GM12878 (cell line): ENCODE data around the gene PKP4. TPM values are rescaled to one million over a fixed set of nuclear protein-coding genes. Genes with fewer than 3 reads are reported as not detected.

Source experiments
- ATAC-seq: fragments of 200-7000 bp; cut with Tn5 transposase; 3 replicates; pipeline ENCODE4 v1.9.1; 2020; ENCODE audit warnings: mild to moderate bottlenecking, moderate library complexity
- BruUV-seq: library from RNA; stranded (reverse); fragments of 400-500 nt; replicated peaks from 2 replicates; lab custom pipeline; 2021; lab: Mats Ljungman, UMichigan
- CTCF ChIA-PET: fragments of 300-600 bp; sonication (Branson Sonifier 250); formaldehyde crosslinking; extraction: SDS; loops from one replicate; lab custom pipeline; 2021; ENCODE audit warnings: inconsistent platforms; lab: Yijun Ruan, JAX
- POLR2A ChIA-PET: fragments of 350-600 bp; formaldehyde crosslinking; extraction: SDS; loops from one replicate; lab custom pipeline; 2021; ENCODE audit warnings: inconsistent platforms; lab: Charles Lee
- RAD21 ChIA-PET: fragments of 300-600 bp; sonication (Branson Sonifier 250); formaldehyde crosslinking; loops from one replicate; lab custom pipeline; 2023; ENCODE audit warnings: antibody characterized with exemption; ENCODE audit not compliant: unreplicated experiment; lab: Charles Lee
- SMC1A ChIA-PET: fragments of 300-600 bp; sonication (Branson Sonifier 250); formaldehyde crosslinking; loops from one replicate; lab custom pipeline; 2023; ENCODE audit not compliant: unreplicated experiment, uncharacterized antibody; lab: Charles Lee
- DNase-seq: peaks from one replicate; pipeline ENCODE4 v3.0.0-alpha.2; 2011; ENCODE audit warnings: low read depth, low spot score
- FAIRE-seq: peaks from 3 replicates; lab custom pipeline; 2011; peaks lifted over from hg19 to GRCh38; lab: Jason Lieb, UNC
- H2AFZ ChIP-seq: 2 replicates; pipeline ENCODE4 v1.6.0; 2011; ENCODE audit warnings: low read depth, low read length, control low read depth; ENCODE audit not compliant: control insufficient read depth
- H3K27ac ChIP-seq: 2 replicates; pipeline ENCODE4 v1.5.1; 2011; ENCODE audit warnings: control low read depth; ENCODE audit not compliant: control insufficient read depth, insufficient read depth
- H3K27me3 ChIP-seq, 2 experiments: replicated peaks in 1 of 2; 2 replicates each; pipeline versions ENCODE4 v1.6.0 to v1.6.1; 2011; ENCODE audit warnings: low read length in 1 of 2; ENCODE audit not compliant: control insufficient read depth in 2 of 2, insufficient read depth in 2 of 2
- H3K36me3 ChIP-seq, 2 experiments: 2 replicates each; pipeline ENCODE4 v1.5.1; 2011; ENCODE audit warnings: low read length in 1 of 2; ENCODE audit not compliant: control insufficient read depth in 2 of 2, insufficient read depth in 2 of 2
- H3K4me1 ChIP-seq: 2 replicates; pipeline ENCODE4 v1.6.1; 2011; ENCODE audit warnings: mild to moderate bottlenecking, low read length, moderate library complexity, mixed read lengths; ENCODE audit not compliant: control insufficient read depth, insufficient read depth
- H3K4me2 ChIP-seq: 2 replicates; pipeline ENCODE4 v1.6.0; 2011; ENCODE audit warnings: control low read depth; ENCODE audit not compliant: control insufficient read depth, insufficient read depth
- H3K4me3 ChIP-seq: fragments of 200-600 bp; sonication (generic); 2 replicates; pipeline ENCODE4 v1.5.1; 2016
- H3K79me2 ChIP-seq: 2 replicates; pipeline ENCODE4 v1.6.0; 2011; ENCODE audit warnings: low read length; ENCODE audit not compliant: control insufficient read depth, insufficient read depth
- H3K9ac ChIP-seq: 2 replicates; pipeline ENCODE4 v1.8.0; 2011; ENCODE audit warnings: low read length, control low read depth, mixed read lengths; ENCODE audit not compliant: control insufficient read depth, insufficient read depth
- H3K9me3 ChIP-seq: replicated peaks from 3 replicates; pipeline ENCODE4 v1.5.1; 2011; ENCODE audit warnings: mild to moderate bottlenecking, low read length; ENCODE audit not compliant: control insufficient read depth, insufficient read depth
- H4K20me1 ChIP-seq: 2 replicates; pipeline ENCODE4 v1.6.0; 2011; ENCODE audit not compliant: control insufficient read depth, insufficient read depth
- CHD1 ChIP-seq: IDR thresholded peaks from 2 replicates; pipeline ENCODE4 v1.6.1; 2012; ENCODE audit warnings: low read depth, low read length, improper control_type of control experiment
- EGR1 ChIP-seq, 2 experiments: IDR thresholded peaks; 1 replicate in 1 of 2; 2 replicates in 1 of 2; pipeline ENCODE4 v1.6.1; 2011 to 2012; ENCODE audit warnings: low read depth in 2 of 2, low read length in 2 of 2, borderline replicate concordance in 1 of 2, mild to moderate bottlenecking in 1 of 2, moderate library complexity in 1 of 2
- HDAC2 ChIP-seq: fragments of 200-600 bp; sonication (generic); IDR thresholded peaks from 2 replicates; pipeline ENCODE4 v1.6.1; 2017
- KDM1A ChIP-seq: fragments of 200-600 bp; sonication (generic); IDR thresholded peaks from 2 replicates; pipeline ENCODE4 v1.6.1; 2016; ENCODE audit warnings: borderline replicate concordance
- MTA2 ChIP-seq: fragments of 450-650 bp; IDR thresholded peaks from 2 replicates; pipeline ENCODE4 v1.6.1; 2016; ENCODE audit warnings: low read depth, mild to moderate bottlenecking, moderate library complexity
- NFIC ChIP-seq: IDR thresholded peaks from 2 replicates; pipeline ENCODE4 v1.6.1; 2012; ENCODE audit warnings: low read depth, mild to moderate bottlenecking, inconsistent platforms, low read length, moderate library complexity
- SMC3 ChIP-seq: IDR thresholded peaks from 2 replicates; pipeline ENCODE4 v1.6.1; 2011; ENCODE audit warnings: low read length, improper control_type of control experiment, borderline replicate concordance
- STAT3 ChIP-seq: IDR thresholded peaks from 2 replicates; pipeline ENCODE4 v1.6.1; 2011; ENCODE audit warnings: low read depth, low read length, improper control_type of control experiment
- TBL1XR1 ChIP-seq: IDR thresholded peaks from 2 replicates; pipeline ENCODE4 v1.6.1; 2012; ENCODE audit warnings: low read depth, low read length, improper control_type of control experiment
- ZBTB40 ChIP-seq: fragments of 450-650 bp; IDR thresholded peaks from 2 replicates; pipeline ENCODE4 v1.6.1; 2016; ENCODE audit warnings: mild to moderate bottlenecking, moderate library complexity, borderline replicate concordance
- ZNF274 ChIP-seq: IDR thresholded peaks from one replicate; pipeline ENCODE4 v1.8.0; 2011; ENCODE audit not compliant: insufficient read length, insufficient read depth
- WGBS: methylation state at CpG from one replicate; pipeline ENCODE4 v1.1.6; 2016; ENCODE audit warnings: low lambda C conversion rate; ENCODE audit not compliant: insufficient replicate concordance, insufficient coverage; ENCODE audit errors: missing lambda C conversion rate; 5-methylcytosine and 5-hydroxymethylcytosine counted together
- in situ Hi-C: fragments of 300-500 bp; cut with MboI; formaldehyde crosslinking; loops from 9 replicates; pipeline ENCODE4 v1.14.3; 2018; ENCODE audit warnings: mixed read lengths
- intact Hi-C: fragments of 100-400 bp; cut with micrococcal nuclease; formaldehyde crosslinking; loops from one replicate; pipeline ENCODE4 v1.14.2; 2022; ENCODE audit not compliant: unreplicated experiment
- polyA plus RNA-seq, 11 experiments: library from polyadenylated mRNA; depleted of rRNA in 4 of 11; unstranded in 6 of 11; stranded (reverse) in 5 of 11; fragments of >200 nt; fragmentation: Nextera tagmentation in 4 of 11; fragmentation: Illumina TruSeq in 1 of 11; extraction: Ambion mirVana in 4 of 11; extraction: Trizol in 1 of 11; gene quantifications; 1 replicate in 1 of 11; 2 replicates in 10 of 11; pipeline versions ENCODE4 v1.2.1 to v1.2.3, GENCODE V29; 2011 to 2016; ENCODE audit warnings: inconsistent platforms in 2 of 11, missing spikeins in 2 of 11, low read depth in 1 of 11
- total RNA-seq, 4 experiments: library from RNA; depleted of rRNA in 3 of 4; stranded (reverse); fragments of >200 nt in 3 of 4; fragmentation: Illumina TruSeq in 1 of 4; extraction: Trizol in 1 of 4; gene quantifications; 2 replicates each; pipeline versions ENCODE4 v1.2.1 to v1.2.3, GENCODE V29; 2013 to 2021
- TF ChIP-seq, protein P1 (sequence below): IDR thresholded peaks from 2 replicates; pipeline ENCODE4 v1.6.1; 2011; ENCODE audit warnings: borderline replicate concordance, low read depth, mild to moderate bottlenecking, moderate library complexity, low read length; ENCODE audit not compliant: insufficient read depth, poor library complexity, severe bottlenecking
- TF ChIP-seq, protein P2 (sequence below): IDR thresholded peaks from 2 replicates; pipeline ENCODE4 v1.6.1; 2011; ENCODE audit warnings: mild to moderate bottlenecking, low read depth, low read length, moderate library complexity; ENCODE audit not compliant: insufficient replicate concordance

The PKP4 gene
- total and polyA plus RNA-seq, 10 of the 15 experiments (the other 5 are each of a cell fraction or from before 2014, with no cell fraction given) = 4.8 to 35.8 (median 17.7) TPM

- no peak for FAIRE-seq
- ChIA-PET SMC1A (no interaction called here), RAD21 (no interaction called here), CTCF (no interaction called here), POLR2A (no interaction called here)
- Histone ChIP-seq H3K79me2 (no peaks in the 10 kb centered on the region), H3K9me3 (no peaks in the 10 kb centered on the region), H4K20me1 (no peaks in the 10 kb centered on the region), H3K27me3 (no peaks in the 10 kb centered on the region), H2AFZ (no peak overlapping the region), H3K4me3 (no peak overlapping the region), H3K27ac (no peak overlapping the region), H3K36me3 (0 out of 4 replicates have a peak, but pooled peaks cover 0 to 2% of the 10 kb centered on the region in 2 experiments), H3K4me1 (no peaks in the 10 kb centered on the region), H3K9ac (no peak overlapping the region), H3K4me2 (no peak overlapping the region)
- WGBS = 95% methylated on average over 19 of the region's 19 CpGs
- no TSS peak for BruUV-seq
- intact Hi-C loops (no loop called here), in situ Hi-C loops (no loop called here)
- no peak for ATAC-seq
- DNase-seq = no peak
- TF ChIP-seq KDM1A = no peak
- TF ChIP-seq SMC3 = no peak
- no peak for TF ChIP-seq EGR1 (IDR thresholded peaks at IDR 0.05; ENCODE audit: borderline replicate concordance in 1 of 2, low read depth in 2 of 2, low read length in 2 of 2)
- TF ChIP-seq CHD1 = no peak
- no peak for TF ChIP-seq ZNF274
- TF ChIP-seq NFIC = no peak
- TF ChIP-seq STAT3 = no peak
- TF ChIP-seq ZBTB40 = no peak
- no peak for TF ChIP-seq TBL1XR1
- no peak for TF ChIP-seq HDAC2
- TF ChIP-seq, protein P1, sequence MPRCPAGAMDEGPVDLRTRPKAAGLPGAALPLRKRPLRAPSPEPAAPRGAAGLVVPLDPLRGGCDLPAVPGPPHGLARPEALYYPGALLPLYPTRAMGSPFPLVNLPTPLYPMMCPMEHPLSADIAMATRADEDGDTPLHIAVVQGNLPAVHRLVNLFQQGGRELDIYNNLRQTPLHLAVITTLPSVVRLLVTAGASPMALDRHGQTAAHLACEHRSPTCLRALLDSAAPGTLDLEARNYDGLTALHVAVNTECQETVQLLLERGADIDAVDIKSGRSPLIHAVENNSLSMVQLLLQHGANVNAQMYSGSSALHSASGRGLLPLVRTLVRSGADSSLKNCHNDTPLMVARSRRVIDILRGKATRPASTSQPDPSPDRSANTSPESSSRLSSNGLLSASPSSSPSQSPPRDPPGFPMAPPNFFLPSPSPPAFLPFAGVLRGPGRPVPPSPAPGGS = no peak
- TF ChIP-seq, protein P2, sequence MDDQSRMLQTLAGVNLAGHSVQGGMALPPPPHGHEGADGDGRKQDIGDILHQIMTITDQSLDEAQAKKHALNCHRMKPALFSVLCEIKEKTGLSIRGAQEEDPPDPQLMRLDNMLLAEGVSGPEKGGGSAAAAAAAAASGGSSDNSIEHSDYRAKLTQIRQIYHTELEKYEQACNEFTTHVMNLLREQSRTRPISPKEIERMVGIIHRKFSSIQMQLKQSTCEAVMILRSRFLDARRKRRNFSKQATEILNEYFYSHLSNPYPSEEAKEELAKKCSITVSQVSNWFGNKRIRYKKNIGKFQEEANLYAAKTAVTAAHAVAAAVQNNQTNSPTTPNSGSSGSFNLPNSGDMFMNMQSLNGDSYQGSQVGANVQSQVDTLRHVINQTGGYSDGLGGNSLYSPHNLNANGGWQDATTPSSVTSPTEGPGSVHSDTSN = no peak
- no peak for TF ChIP-seq MTA2
Measured at GRCh38 chr2:158624961-158625360, 168.2 kb downstream of the PKP4 start.
